Measurements from ENCODE around the gene GABRB2.

GABRB2 gene

GRCh38 chr5:161471211-161471950 is 75.1 kb downstream of the GABRB2 start:
- DNase-seq: no peak

- DNase-seq: no peak
These were observed 78.8 kb downstream of the GABRB2 start for GRCh38 chr5:161467703-161468102.

- no peak for DNase-seq
These were observed 85.8 kb downstream of the GABRB2 start for GRCh38 chr5:161460741-161461140.

GRCh38 chr5:161446655-161447054 is 99.9 kb downstream of the GABRB2 start:
- no peak for DNase-seq

GRCh38 chr5:161442471-161442870 is 104.1 kb downstream of the GABRB2 start:
- no peak for DNase-seq

GRCh38 chr5:161432798-161433197 is 113.7 kb downstream of the GABRB2 start:
- no peak for DNase-seq

GRCh38 chr5:161431963-161432362 is 114.6 kb downstream of the GABRB2 start:
- no peak for DNase-seq

- no peak for DNase-seq
These were observed 125.5 kb downstream of the GABRB2 start for GRCh38 chr5:161421067-161421466.

- no peak for DNase-seq
These were observed 126.0 kb downstream of the GABRB2 start for GRCh38 chr5:161420521-161420920.

GRCh38 chr5:161414896-161415295 is 131.6 kb downstream of the GABRB2 start:
- DNase-seq: no peak

GRCh38 chr5:161414037-161414436 is 132.5 kb downstream of the GABRB2 start:
- DNase-seq: no peak

GRCh38 chr5:161412792-161413191 is 133.7 kb downstream of the GABRB2 start:
- no peak for DNase-seq

- no peak for DNase-seq
These were observed 135.4 kb downstream of the GABRB2 start for GRCh38 chr5:161411156-161411555.

- DNase-seq: no peak
These were observed 135.9 kb downstream of the GABRB2 start for GRCh38 chr5:161410640-161411039.

- DNase-seq: no peak
These were observed 137.1 kb downstream of the GABRB2 start for GRCh38 chr5:161409471-161409870.

GRCh38 chr5:161406880-161407279 is 139.6 kb downstream of the GABRB2 start:
- no peak for DNase-seq

GRCh38 chr5:161403996-161404395 is 142.5 kb downstream of the GABRB2 start:
- no peak for DNase-seq

- DNase-seq: no peak
These were observed 143.4 kb downstream of the GABRB2 start for GRCh38 chr5:161403121-161403520.

- DNase-seq: no peak
These were observed 145.9 kb downstream of the GABRB2 start for GRCh38 chr5:161400583-161400982.

- no peak for DNase-seq
These were observed 146.4 kb downstream of the GABRB2 start for GRCh38 chr5:161399996-161400562.

GRCh38 chr5:161397448-161397847 is 149.1 kb downstream of the GABRB2 start:
- DNase-seq: no peak

GRCh38 chr5:161396171-161396570 is 150.4 kb downstream of the GABRB2 start:
- DNase-seq: no peak

- no peak for DNase-seq
These were observed 154.8 kb downstream of the GABRB2 start for GRCh38 chr5:161391724-161392123.

- no peak for DNase-seq
These were observed 155.5 kb downstream of the GABRB2 start for GRCh38 chr5:161391016-161391415.

GRCh38 chr5:161387121-161387520 is 159.4 kb downstream of the GABRB2 start:
- no peak for DNase-seq

Data from inflammatory macrophage (primary cell).